SHP77 treated with DMSO at 0.1 percent for 48 hours (cell line): ENCODE measurements around the gene ARG2.
"Not testable (repeated sequence)": the region's sequence is repeated elsewhere in the genome, so short reads cannot be mapped to it uniquely, and the experiment has no call there.

ENCODE experiments used
- DNase-seq: peaks from one replicate; lab custom pipeline; 2025; lab: John Stamatoyannopoulos, UW

The ARG2 gene

GRCh38 chr14:67586369-67586768, 33.4 kb upstream of the ARG2 start:
- no peak for DNase-seq

- DNase-seq, result no peak
Measured at GRCh38 chr14:67589204-67589770, 30.4 kb upstream of the ARG2 start.

- not testable (repeated sequence) for DNase-seq
Measured at GRCh38 chr14:67593650-67594049, 26.1 kb upstream of the ARG2 start.

GRCh38 chr14:67595392-67595791, 24.3 kb upstream of the ARG2 start:
- no peak for DNase-seq

- DNase-seq, result peak; percentile 57
Measured at GRCh38 chr14:67599698-67600561, 19.8 kb upstream of the ARG2 start, which contains the start of gene PIGH. Gene PIGH, minus strand, starts transcription at chr14:67600268. Its CDS starts 65 bp downstream, at chr14:67600203.

- not testable (repeated sequence) for DNase-seq
Measured at GRCh38 chr14:67600562-67600974, 19.2 kb upstream of the ARG2 start.

GRCh38 chr14:67602076-67602475, 17.6 kb upstream of the ARG2 start:
- no peak for DNase-seq

- no peak for DNase-seq
Measured at GRCh38 chr14:67602995-67603545, 16.6 kb upstream of the ARG2 start.

- DNase-seq, result no peak
Measured at GRCh38 chr14:67607646-67608045, 12.1 kb upstream of the ARG2 start.

GRCh38 chr14:67609642-67610310, 9.9 kb upstream of the ARG2 start:
- DNase-seq, result no peak

GRCh38 chr14:67610491-67610890, 9.2 kb upstream of the ARG2 start:
- DNase-seq, result no peak

- peak; percentile 61 for DNase-seq
Measured at GRCh38 chr14:67618617-67619063, 1.1 kb upstream of the ARG2 start.

- DNase-seq, result no peak
Measured at GRCh38 chr14:67620217-67620785, 581 bp downstream of the ARG2 start.

- peak; percentile 50 for DNase-seq
Measured at GRCh38 chr14:67622675-67623074, 3.0 kb downstream of the ARG2 start.

- peak; percentile 48 for DNase-seq
Measured at GRCh38 chr14:67623114-67623513, 3.4 kb downstream of the ARG2 start.

- DNase-seq, result not testable (repeated sequence)
Measured at GRCh38 chr14:67626131-67626530, 6.4 kb downstream of the ARG2 start.

GRCh38 chr14:67627519-67627918, 7.8 kb downstream of the ARG2 start:
- DNase-seq, result no peak

- DNase-seq, result no peak
Measured at GRCh38 chr14:67630186-67630585, 10.5 kb downstream of the ARG2 start.

GRCh38 chr14:67630938-67631337, 11.2 kb downstream of the ARG2 start:
- DNase-seq, result no peak

GRCh38 chr14:67633451-67634147, 13.9 kb downstream of the ARG2 start:
- DNase-seq, result no peak

- DNase-seq, result no peak
Measured at GRCh38 chr14:67636361-67636919, 16.7 kb downstream of the ARG2 start.
